ENCODE results near the gene ABO. TPM values are rescaled to one million over a fixed set of nuclear protein-coding genes. Genes with fewer than 3 reads are reported as not detected.

ABO gene
- total RNA-seq, 1 experiment from 2014 or later: 0.96 TPM

GRCh38 chr9:133282464-133283238 is 7.7 kb upstream of the ABO start:
- Histone ChIP-seq H3K4me3 (no peak overlapping the region), H4K20me1 (ENCODE audit: insufficient read depth) (no peaks in the 10 kb centered on the region), H3K4me1 (replicated peaks; ENCODE audit: insufficient read depth) (no peaks in the 10 kb centered on the region), H3F3A (ENCODE audit: insufficient read depth, low read depth) (peaks cover 5% of the 10 kb centered on the region; the same call in 1 of the 2 replicates), H3K9me3 (ENCODE audit: insufficient read depth, low read depth) (no peaks in the 10 kb centered on the region), H3K27me3 (ENCODE audit: insufficient read depth, low read depth) (peaks cover 56% of the 10 kb centered on the region), H3K4me2 (no peak overlapping the region), H2AFZ (no peak overlapping the region), H3K36me3 (ENCODE audit: low read depth) (no peaks in the 10 kb centered on the region), H3K9me2 (ENCODE audit: insufficient read depth) (no peaks in the 10 kb centered on the region), H3K79me2 (ENCODE audit: low read depth) (no peaks in the 10 kb centered on the region), H3K27ac (no peak overlapping the region)
- TF ChIP-seq, protein P1, sequence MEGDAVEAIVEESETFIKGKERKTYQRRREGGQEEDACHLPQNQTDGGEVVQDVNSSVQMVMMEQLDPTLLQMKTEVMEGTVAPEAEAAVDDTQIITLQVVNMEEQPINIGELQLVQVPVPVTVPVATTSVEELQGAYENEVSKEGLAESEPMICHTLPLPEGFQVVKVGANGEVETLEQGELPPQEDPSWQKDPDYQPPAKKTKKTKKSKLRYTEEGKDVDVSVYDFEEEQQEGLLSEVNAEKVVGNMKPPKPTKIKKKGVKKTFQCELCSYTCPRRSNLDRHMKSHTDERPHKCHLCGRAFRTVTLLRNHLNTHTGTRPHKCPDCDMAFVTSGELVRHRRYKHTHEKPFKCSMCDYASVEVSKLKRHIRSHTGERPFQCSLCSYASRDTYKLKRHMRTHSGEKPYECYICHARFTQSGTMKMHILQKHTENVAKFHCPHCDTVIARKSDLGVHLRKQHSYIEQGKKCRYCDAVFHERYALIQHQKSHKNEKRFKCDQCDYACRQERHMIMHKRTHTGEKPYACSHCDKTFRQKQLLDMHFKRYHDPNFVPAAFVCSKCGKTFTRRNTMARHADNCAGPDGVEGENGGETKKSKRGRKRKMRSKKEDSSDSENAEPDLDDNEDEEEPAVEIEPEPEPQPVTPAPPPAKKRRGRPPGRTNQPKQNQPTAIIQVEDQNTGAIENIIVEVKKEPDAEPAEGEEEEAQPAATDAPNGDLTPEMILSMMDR (conservative IDR thresholded peaks at IDR 0.05): no peak
- TF ChIP-seq EZH2 (IDR thresholded peaks at IDR 0.05; ENCODE audit: low read depth): no peak
- DNase-seq: no peak
- ChIA-PET POLR2A (ENCODE audit: unreplicated experiment) (no interaction called here), CTCF (no interaction called here)
- BruUV-seq (replicated peaks): no TSS peak
- intact Hi-C loops (cut with micrococcal nuclease; ENCODE audit: unreplicated experiment): no loop called here

DNA sequence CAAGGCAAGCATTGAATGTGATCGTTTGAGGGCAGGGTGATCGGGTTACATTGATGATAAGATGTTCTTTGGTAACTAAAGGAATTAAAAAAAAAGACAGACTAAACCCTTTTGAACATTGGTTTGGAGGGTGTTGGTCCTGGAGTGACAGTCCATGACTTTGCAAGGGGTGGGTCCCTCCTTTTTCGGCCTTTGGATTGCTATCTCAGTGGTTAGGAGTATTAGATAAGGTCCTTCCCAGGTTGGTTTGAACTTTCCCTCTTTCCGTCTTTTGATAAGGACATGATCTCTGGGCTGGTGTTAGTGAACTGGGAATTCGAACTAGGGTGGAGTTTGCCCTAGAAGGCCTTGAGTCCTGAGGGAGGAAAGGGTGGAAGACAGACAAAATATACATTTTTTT is 5.4 kb upstream of the ABO start:
- Histone ChIP-seq H3K9me2 (ENCODE audit: insufficient read depth) (no peaks in the 10 kb centered on the region), H3K4me1 (replicated peaks; ENCODE audit: insufficient read depth) (no peaks in the 10 kb centered on the region), H3K4me2 (no peak overlapping the region), H3K36me3 (ENCODE audit: low read depth) (no peaks in the 10 kb centered on the region), H3K27ac (no peak overlapping the region), H3K9me3 (ENCODE audit: insufficient read depth, low read depth) (no peaks in the 10 kb centered on the region), H3K27me3 (ENCODE audit: insufficient read depth, low read depth) (peaks cover 72% of the 10 kb centered on the region), H3F3A (ENCODE audit: insufficient read depth, low read depth) (no peaks in the 10 kb centered on the region), H3K79me2 (ENCODE audit: low read depth) (no peaks in the 10 kb centered on the region), H4K20me1 (ENCODE audit: insufficient read depth) (no peaks in the 10 kb centered on the region), H3K4me3 (no peak overlapping the region), H2AFZ (no peak overlapping the region)
- TF ChIP-seq, protein P1 (conservative IDR thresholded peaks at IDR 0.05): no peak
- no peak for TF ChIP-seq EZH2 (IDR thresholded peaks at IDR 0.05; ENCODE audit: low read depth)
- CTCF ChIA-PET: interaction anchor here (1.2 kb wide), 1 partner anchor 42 kb away, joined by 4 read pairs; no protein-coding TSS in a partner anchor
- POLR2A ChIA-PET (ENCODE audit: unreplicated experiment): no interaction called here
- BruUV-seq (replicated peaks): no TSS peak
- DNase-seq: no peak
- intact Hi-C loops (cut with micrococcal nuclease; ENCODE audit: unreplicated experiment): no loop called here

GRCh38 chr9:133278161-133279114 is 3.4 kb upstream of the ABO start:
- H3K4me3 ChIP-seq: no peak overlapping the region
- no peak overlapping the region for H3K4me2 ChIP-seq
- no peaks in the 10 kb centered on the region for H3K36me3 ChIP-seq (ENCODE audit: low read depth)
- intact Hi-C loops (cut with micrococcal nuclease; ENCODE audit: unreplicated experiment): no loop called here
- H3K4me1 ChIP-seq (replicated peaks; ENCODE audit: insufficient read depth): no peaks in the 10 kb centered on the region
- H3K79me2 ChIP-seq (ENCODE audit: low read depth): no peaks in the 10 kb centered on the region
- DNase-seq: no peak
- H4K20me1 ChIP-seq (ENCODE audit: insufficient read depth): no peaks in the 10 kb centered on the region
- H3K9me2 ChIP-seq (ENCODE audit: insufficient read depth): no peaks in the 10 kb centered on the region
- POLR2A ChIA-PET (ENCODE audit: unreplicated experiment): interaction anchor here (0.6 kb wide), 1 partner anchor 208 kb away, joined by 3 read pairs; no protein-coding TSS in a partner anchor
- no peak for TF ChIP-seq EZH2 (IDR thresholded peaks at IDR 0.05; ENCODE audit: low read depth)
- TF ChIP-seq, protein P1 (conservative IDR thresholded peaks at IDR 0.05): no peak
- CTCF ChIA-PET: interaction anchor here (0.7 kb wide), 1 partner anchor 79 kb away, joined by 3 read pairs; no protein-coding TSS in a partner anchor
- no peaks in the 10 kb centered on the region for H3F3A ChIP-seq (ENCODE audit: insufficient read depth, low read depth)
- BruUV-seq (replicated peaks): no TSS peak
- peaks cover 74% of the 10 kb centered on the region for H3K27me3 ChIP-seq (ENCODE audit: insufficient read depth, low read depth)
- H3K27ac ChIP-seq: no peak overlapping the region
- no peaks in the 10 kb centered on the region for H3K9me3 ChIP-seq (ENCODE audit: insufficient read depth, low read depth)
- H2AFZ ChIP-seq: no peak overlapping the region
